ENCODE results near the gene SH3D21.

Gene SH3D21

DNA sequence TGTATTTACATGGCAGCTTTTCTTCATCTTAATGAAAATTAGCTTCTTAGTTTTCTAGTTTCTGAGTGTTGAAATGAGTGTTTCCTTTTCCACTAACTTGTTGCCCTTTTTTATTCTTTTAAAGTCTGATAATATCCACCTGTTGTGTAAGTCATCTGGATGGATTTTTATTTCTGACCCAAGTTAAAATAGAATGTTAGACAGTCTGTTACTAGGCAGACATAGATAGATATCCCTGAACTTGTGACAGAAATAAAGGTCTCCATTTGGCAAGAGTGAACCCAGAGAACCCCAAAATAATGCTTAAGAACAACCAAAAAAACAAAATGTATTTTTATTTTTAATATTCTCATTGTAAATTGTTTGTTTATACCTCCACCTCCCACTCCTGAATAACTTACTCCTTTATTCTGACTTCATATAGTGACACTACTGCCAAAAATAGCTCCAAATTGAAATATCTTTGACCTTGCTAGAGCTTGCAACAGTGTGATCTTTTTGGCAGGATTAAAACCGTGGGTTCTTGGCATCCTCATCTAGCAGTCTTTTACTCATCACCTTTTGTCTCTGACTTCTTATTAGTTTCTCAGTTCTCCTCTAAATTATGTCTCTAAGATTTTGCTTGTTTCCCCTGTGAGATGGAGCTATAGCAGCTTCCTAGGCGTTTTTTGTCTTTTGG, 26.9 kb upstream of the SH3D21 start:
- Histone ChIP-seq H3F3A (ENCODE audit: insufficient read depth, low read length) (peaks cover 4% of the 10 kb centered on the region), H3K9ac (ENCODE audit: low read length) (no peak overlapping the region), H3K36me3 (replicated peaks; ENCODE audit: insufficient read depth, low read length) (peaks cover 3% of the 10 kb centered on the region; the same call in 1 of the 2 replicates), H3K9me2 (replicated peaks; ENCODE audit: insufficient read depth, low read length) (no peaks in the 10 kb centered on the region), H3K27me3 (replicated peaks; ENCODE audit: insufficient read depth, low read length) (no peaks in the 10 kb centered on the region), H3K4me1 (ENCODE audit: low read length) (peaks cover 6% of the 10 kb centered on the region; the same call in 1 of the 2 replicates), H3K27ac (ENCODE audit: low read length) (no peak overlapping the region), H3K9me3 (replicated peaks; ENCODE audit: insufficient read depth, low read length) (no peaks in the 10 kb centered on the region), H3K4me3 (ENCODE audit: low read length) (no peak overlapping the region), H3K79me2 (ENCODE audit: low read length) (peaks cover 65% of the 10 kb centered on the region), H3K4me2 (ENCODE audit: low read depth, low read length) (no peak overlapping the region), H4K20me1 (ENCODE audit: insufficient read depth, low read length) (no peaks in the 10 kb centered on the region), H2AFZ (ENCODE audit: low read length) (no peak overlapping the region)
- TF ChIP-seq EZH2 (optimal IDR thresholded peaks at IDR 0.05; ENCODE audit: low read depth, low read length), result no peak
- no peak for TF ChIP-seq EZH2phosphoT487 (IDR thresholded peaks at IDR 0.05; ENCODE audit: low read length)
- TF ChIP-seq, protein P1, sequence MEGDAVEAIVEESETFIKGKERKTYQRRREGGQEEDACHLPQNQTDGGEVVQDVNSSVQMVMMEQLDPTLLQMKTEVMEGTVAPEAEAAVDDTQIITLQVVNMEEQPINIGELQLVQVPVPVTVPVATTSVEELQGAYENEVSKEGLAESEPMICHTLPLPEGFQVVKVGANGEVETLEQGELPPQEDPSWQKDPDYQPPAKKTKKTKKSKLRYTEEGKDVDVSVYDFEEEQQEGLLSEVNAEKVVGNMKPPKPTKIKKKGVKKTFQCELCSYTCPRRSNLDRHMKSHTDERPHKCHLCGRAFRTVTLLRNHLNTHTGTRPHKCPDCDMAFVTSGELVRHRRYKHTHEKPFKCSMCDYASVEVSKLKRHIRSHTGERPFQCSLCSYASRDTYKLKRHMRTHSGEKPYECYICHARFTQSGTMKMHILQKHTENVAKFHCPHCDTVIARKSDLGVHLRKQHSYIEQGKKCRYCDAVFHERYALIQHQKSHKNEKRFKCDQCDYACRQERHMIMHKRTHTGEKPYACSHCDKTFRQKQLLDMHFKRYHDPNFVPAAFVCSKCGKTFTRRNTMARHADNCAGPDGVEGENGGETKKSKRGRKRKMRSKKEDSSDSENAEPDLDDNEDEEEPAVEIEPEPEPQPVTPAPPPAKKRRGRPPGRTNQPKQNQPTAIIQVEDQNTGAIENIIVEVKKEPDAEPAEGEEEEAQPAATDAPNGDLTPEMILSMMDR (IDR thresholded peaks at IDR 0.05; ENCODE audit: low read length), result no peak
- DNase-seq, result no peak

DNA sequence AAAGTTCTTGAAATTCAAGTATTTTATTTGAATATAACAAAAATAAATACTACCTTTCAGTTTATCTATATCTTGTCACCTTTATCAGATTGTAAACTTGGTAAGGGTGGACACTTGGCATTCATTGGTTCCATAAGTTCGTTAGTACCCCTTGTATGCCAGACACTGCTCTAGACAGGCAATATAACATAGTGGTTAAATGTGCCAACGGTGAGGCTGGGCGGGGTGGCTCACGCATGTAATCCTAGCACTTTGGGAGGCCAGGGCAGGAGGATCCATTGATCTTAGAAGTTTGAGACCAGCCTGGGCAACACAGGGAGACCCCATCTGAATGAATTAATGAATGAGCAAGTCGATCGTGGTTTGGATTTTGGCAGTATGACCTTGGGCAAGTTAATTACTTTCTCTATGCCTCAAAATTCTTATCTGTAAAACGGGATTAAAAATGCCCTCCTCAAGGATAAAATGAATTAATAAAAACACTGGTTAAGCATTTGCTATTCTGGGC, 26.3 kb upstream of the SH3D21 start:
- Histone ChIP-seq H2AFZ (ENCODE audit: low read length) (no peak overlapping the region), H4K20me1 (ENCODE audit: insufficient read depth, low read length) (no peaks in the 10 kb centered on the region), H3K4me2 (ENCODE audit: low read depth, low read length) (no peak overlapping the region), H3K4me1 (ENCODE audit: low read length) (peaks cover 6% of the 10 kb centered on the region; the same call in 1 of the 2 replicates), H3K27ac (ENCODE audit: low read length) (peak overlapping the region; percentile 2; the same call in 1 of the 2 replicates), H3K9me2 (replicated peaks; ENCODE audit: insufficient read depth, low read length) (no peaks in the 10 kb centered on the region), H3K79me2 (ENCODE audit: low read length) (peaks cover 62% of the 10 kb centered on the region), H3K36me3 (replicated peaks; ENCODE audit: insufficient read depth, low read length) (peaks cover 3% of the 10 kb centered on the region; the same call in 1 of the 2 replicates), H3K27me3 (replicated peaks; ENCODE audit: insufficient read depth, low read length) (no peaks in the 10 kb centered on the region), H3F3A (ENCODE audit: insufficient read depth, low read length) (peaks cover 6% of the 10 kb centered on the region), H3K9me3 (replicated peaks; ENCODE audit: insufficient read depth, low read length) (no peaks in the 10 kb centered on the region), H3K9ac (ENCODE audit: low read length) (no peak overlapping the region), H3K4me3 (ENCODE audit: low read length) (no peak overlapping the region)
- TF ChIP-seq EZH2 (optimal IDR thresholded peaks at IDR 0.05; ENCODE audit: low read depth, low read length), result no peak
- TF ChIP-seq, protein P1 (IDR thresholded peaks at IDR 0.05; ENCODE audit: low read length), result no peak
- no peak for DNase-seq

DNA sequence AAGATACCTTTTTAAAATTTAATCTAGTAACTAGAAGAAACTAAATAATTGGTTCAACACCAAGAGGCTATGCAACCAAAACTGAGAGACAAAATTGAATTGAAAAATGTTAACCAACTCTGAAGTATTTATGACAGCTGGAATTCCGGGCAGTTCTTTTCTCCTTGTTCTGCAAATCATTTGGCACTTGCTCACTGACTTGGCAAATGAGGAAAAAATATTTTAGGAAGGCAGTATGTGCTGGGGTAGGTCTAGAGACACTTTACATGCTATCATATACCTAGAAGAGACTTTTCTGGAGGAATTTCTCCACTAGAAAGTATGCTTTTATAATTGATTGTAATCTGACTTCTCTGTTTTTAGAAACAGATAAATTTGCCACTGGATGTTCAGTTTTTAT, 22.1 kb upstream of the SH3D21 start:
- TF ChIP-seq EZH2 (optimal IDR thresholded peaks at IDR 0.05; ENCODE audit: low read depth, low read length) (no peak), EZH2phosphoT487 (IDR thresholded peaks at IDR 0.05; ENCODE audit: low read length) (no peak)
- TF ChIP-seq, protein P1 (IDR thresholded peaks at IDR 0.05; ENCODE audit: low read length), result no peak
- Histone ChIP-seq H3F3A (ENCODE audit: insufficient read depth, low read length) (peaks cover 10% of the 10 kb centered on the region), H3K27ac (ENCODE audit: low read length) (no peak overlapping the region)

More for the DNA sequence above, 22.1 kb upstream of the SH3D21 start:
- H3K27me3 ChIP-seq (replicated peaks; ENCODE audit: insufficient read depth, low read length), result no peaks in the 10 kb centered on the region
- H3K9me2 ChIP-seq (replicated peaks; ENCODE audit: insufficient read depth, low read length), result no peaks in the 10 kb centered on the region
- no peaks in the 10 kb centered on the region for H4K20me1 ChIP-seq (ENCODE audit: insufficient read depth, low read length)
- no peak overlapping the region for H3K4me3 ChIP-seq (ENCODE audit: low read length)
- peaks cover 75% of the 10 kb centered on the region for H3K79me2 ChIP-seq (ENCODE audit: low read length)
- peaks cover 7% of the 10 kb centered on the region for H3K36me3 ChIP-seq (replicated peaks; ENCODE audit: insufficient read depth, low read length)
- peaks cover 11% of the 10 kb centered on the region for H3K4me1 ChIP-seq (ENCODE audit: low read length)
- H3K9ac ChIP-seq (ENCODE audit: low read length), result no peak overlapping the region
- H3K9me3 ChIP-seq (replicated peaks; ENCODE audit: insufficient read depth, low read length), result no peaks in the 10 kb centered on the region
- H2AFZ ChIP-seq (ENCODE audit: low read length), result no peak overlapping the region
- H3K4me2 ChIP-seq (ENCODE audit: low read depth, low read length), result no peak overlapping the region
- DNase-seq, result no peak
